ENCODE measurements around the gene TSACC.
A peak's percentile ranks its signal among the peaks of the same experiment; 100 is the strongest.
"Not testable (repeated sequence)": the region's sequence is repeated elsewhere in the genome, so short reads cannot be mapped to it uniquely, and the experiment has no call there.

TSACC gene

GRCh38 chr1:156347331-156347730 lies 9.0 kb downstream of the TSACC start:
- no peak for DNase-seq

GRCh38 chr1:156352481-156352880 lies 14.2 kb downstream of the TSACC start:
- not testable (repeated sequence) for DNase-seq

GRCh38 chr1:156356262-156356874 lies 18.0 kb downstream of the TSACC start:
- DNase-seq = no peak

GRCh38 chr1:156356875-156357534 lies 18.7 kb downstream of the TSACC start:
- peak; percentile 66 for DNase-seq

GRCh38 chr1:156357977-156358376 lies 19.7 kb downstream of the TSACC start:
- DNase-seq = no peak

GRCh38 chr1:156358641-156359040 lies 20.3 kb downstream of the TSACC start:
- DNase-seq = no peak

- DNase-seq = no peak
Measured at GRCh38 chr1:156359249-156359648, 20.9 kb downstream of the TSACC start.

GRCh38 chr1:156359973-156360372 lies 21.6 kb downstream of the TSACC start:
- no peak for DNase-seq

- DNase-seq = no peak
Measured at GRCh38 chr1:156360534-156360933, 22.2 kb downstream of the TSACC start.

- no peak for DNase-seq
Measured at GRCh38 chr1:156365754-156366153, 27.4 kb downstream of the TSACC start.

GRCh38 chr1:156366378-156367166 lies 28.2 kb downstream of the TSACC start:
- DNase-seq = no peak

GRCh38 chr1:156367383-156368156 lies 29.2 kb downstream of the TSACC start:
- DNase-seq = no peak

- DNase-seq = no peak
Measured at GRCh38 chr1:156368157-156368658, 29.9 kb downstream of the TSACC start.

GRCh38 chr1:156368889-156369684 lies 30.8 kb downstream of the TSACC start, which contains the start of gene RHBG:
Gene RHBG, plus strand, starts transcription at chr1:156369211. Its CDS starts 39 bp downstream, at chr1:156369250.
- no peak for DNase-seq

GRCh38 chr1:156369685-156370286 lies 31.5 kb downstream of the TSACC start:
- not testable (repeated sequence) for DNase-seq

GRCh38 chr1:156371553-156372264 lies 33.4 kb downstream of the TSACC start:
- DNase-seq = no peak

GRCh38 chr1:156372265-156372586 lies 33.9 kb downstream of the TSACC start:
- no peak for DNase-seq

GRCh38 chr1:156372876-156373275 lies 34.5 kb downstream of the TSACC start:
- DNase-seq = no peak

- DNase-seq = no peak
Measured at GRCh38 chr1:156373546-156373945, 35.2 kb downstream of the TSACC start.

- DNase-seq = no peak
Measured at GRCh38 chr1:156376146-156376545, 37.8 kb downstream of the TSACC start.
